AG09309 (cell line): ENCODE measurements around the gene COPZ1.

Source experiments
- DNase-seq: peaks from one replicate; pipeline ENCODE4 v3.0.0-alpha.2; 2010; ENCODE audit warnings: low read depth
- H3K4me3 ChIP-seq: 2 replicates; pipeline ENCODE4 v1.5.1; 2011; ENCODE audit warnings: mild to moderate bottlenecking, low read depth, low read length, moderate library complexity; ENCODE audit not compliant: control insufficient read depth
- TF ChIP-seq, protein P1 (sequence below): IDR thresholded peaks from 2 replicates; pipeline ENCODE4 v1.5.1; 2011; ENCODE audit warnings: mild to moderate bottlenecking, low read depth, low read length, inconsistent platforms; ENCODE audit not compliant: insufficient read depth, control insufficient read depth; ENCODE audit errors: missing control alignments

The COPZ1 gene

DNA sequence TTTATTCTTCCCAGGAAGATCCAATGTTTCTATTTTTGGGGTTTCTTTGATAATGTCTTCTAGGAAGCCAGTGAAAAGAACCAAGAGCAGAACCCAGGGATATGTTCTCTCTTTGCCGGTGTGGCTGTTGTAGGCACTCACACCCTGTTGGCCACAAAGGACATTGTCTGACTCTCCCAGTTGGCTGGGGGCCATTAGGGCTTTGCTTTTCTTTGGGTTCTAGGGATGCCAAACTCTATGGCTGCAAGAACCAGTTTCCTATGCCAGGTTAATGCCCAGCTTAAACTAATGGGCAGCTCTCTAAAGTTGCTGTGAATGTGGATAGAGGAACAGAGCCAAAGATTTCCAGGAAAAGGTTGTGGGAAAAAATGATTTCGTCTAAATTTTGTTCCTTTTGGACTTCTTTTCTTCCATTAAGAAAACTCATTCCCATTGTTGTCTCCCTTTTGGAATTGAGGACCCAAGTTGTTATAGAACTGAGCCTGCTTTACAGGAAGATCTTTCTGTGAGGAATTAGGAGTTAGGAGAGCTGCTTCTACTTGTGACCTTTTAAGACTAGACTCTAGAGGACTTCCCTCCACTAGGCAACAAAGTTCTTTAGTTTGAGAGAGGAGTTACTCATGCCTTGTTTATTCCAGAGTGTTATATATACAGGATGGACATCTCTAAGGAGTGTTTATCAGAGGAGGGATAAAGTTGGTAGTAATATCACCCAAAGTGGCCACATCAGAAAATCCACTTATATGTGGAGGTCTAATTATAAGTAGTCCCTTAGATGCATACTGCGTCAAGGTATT lies 13.1 kb downstream of the COPZ1 start:
- no peak overlapping the region for H3K4me3 ChIP-seq
- no peak for DNase-seq
- TF ChIP-seq, protein P1, sequence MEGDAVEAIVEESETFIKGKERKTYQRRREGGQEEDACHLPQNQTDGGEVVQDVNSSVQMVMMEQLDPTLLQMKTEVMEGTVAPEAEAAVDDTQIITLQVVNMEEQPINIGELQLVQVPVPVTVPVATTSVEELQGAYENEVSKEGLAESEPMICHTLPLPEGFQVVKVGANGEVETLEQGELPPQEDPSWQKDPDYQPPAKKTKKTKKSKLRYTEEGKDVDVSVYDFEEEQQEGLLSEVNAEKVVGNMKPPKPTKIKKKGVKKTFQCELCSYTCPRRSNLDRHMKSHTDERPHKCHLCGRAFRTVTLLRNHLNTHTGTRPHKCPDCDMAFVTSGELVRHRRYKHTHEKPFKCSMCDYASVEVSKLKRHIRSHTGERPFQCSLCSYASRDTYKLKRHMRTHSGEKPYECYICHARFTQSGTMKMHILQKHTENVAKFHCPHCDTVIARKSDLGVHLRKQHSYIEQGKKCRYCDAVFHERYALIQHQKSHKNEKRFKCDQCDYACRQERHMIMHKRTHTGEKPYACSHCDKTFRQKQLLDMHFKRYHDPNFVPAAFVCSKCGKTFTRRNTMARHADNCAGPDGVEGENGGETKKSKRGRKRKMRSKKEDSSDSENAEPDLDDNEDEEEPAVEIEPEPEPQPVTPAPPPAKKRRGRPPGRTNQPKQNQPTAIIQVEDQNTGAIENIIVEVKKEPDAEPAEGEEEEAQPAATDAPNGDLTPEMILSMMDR: no peak

DNA sequence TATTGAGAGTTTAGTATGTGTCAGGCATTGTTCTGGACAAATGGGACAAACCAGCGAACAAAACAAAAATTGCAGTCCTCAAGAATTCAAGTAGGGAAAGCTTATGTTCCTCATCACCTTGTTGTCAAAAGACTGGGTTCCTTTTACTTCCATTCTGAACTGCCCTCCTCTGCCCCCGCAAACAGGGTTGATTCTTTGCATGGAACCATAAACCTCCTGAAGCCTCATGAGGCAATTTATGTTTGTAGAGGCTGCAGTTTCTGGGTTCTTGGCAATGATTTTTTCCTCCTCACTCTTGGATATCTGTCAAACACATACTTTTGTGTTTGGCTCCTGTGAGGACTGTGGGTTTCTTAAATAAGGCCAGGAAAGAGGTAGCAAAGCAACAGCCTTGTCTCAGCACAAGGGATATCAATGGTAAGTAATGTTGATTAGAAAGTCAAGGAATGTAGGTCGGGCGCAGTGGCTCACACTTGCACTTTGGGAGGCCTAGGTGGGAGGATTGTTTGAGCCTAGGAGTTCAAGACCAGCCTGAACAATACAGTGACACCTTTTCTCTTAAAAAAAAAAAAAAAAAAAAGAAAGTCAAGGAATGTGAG lies 13.9 kb downstream of the COPZ1 start:
- TF ChIP-seq, protein P1: no peak
- no peak for DNase-seq

DNA sequence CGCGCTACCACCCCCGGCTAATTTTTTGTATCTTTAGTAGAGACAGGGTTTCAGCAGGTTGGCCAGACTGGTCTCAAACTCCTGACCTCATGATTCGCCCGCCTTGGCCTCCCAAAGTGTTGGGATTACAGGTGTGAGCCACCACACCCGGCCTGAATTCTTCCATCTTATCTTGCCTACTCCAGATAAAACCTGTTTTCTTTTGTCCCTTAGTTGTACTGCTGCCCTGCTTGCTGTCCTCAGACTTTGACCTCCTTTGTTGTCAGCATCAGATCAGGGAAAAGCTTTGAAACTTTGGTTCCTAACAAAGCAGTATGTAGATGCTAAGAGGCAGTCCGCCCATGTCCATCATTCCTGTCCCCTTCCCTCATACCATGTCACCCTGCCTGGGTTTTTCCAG lies 15.9 kb downstream of the COPZ1 start:
- TF ChIP-seq, protein P1: no peak
- no peak overlapping the region for H3K4me3 ChIP-seq
- no peak for DNase-seq

More for the DNA sequence above, 13.9 kb downstream of the COPZ1 start:
- H3K4me3 ChIP-seq: no peak overlapping the region

DNA sequence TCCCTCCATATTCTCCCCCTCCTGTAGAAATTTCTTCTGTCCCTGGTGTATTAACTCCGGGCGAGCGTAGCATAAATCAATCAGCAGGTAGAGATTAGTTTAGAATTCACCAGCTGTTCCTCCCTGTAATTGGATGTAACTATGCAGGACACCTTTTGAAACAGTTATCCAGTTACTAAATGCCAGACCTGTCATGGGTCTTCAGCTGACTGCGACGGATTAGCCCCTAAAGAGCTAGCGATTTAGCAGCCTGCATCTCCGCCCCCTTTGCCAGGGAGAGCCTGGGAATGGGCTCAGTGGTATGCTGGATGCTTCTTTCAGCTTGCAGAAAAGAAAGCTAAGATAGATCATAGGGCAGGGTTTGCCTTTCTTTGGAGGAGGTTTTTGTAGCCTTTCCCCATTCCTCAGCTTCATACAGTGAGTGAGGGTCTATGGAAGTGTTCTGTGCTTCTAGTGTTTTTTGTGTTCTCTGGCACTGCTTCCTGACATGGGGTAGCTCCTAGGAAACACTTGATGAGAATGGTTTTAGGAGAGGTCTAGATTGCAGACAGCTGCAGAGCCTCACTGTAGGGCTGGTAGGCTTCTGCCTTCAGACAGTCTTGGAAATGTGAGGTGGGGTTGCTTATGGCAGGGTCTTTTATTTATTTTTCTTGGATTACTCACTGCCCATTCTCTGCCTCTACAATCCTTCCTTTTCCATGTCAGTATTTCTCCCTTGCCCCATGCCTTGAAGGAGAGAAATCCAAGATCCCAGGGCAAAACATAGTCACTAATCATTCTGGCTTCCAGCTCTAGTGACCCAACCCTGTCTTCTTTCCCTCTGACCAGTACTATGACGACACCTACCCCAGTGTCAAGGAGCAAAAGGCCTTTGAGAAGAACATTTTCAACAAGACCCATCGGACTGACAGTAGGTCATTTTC lies 16.7 kb downstream of the COPZ1 start:
- no peak for DNase-seq
- H3K4me3 ChIP-seq: no peak overlapping the region
- TF ChIP-seq, protein P1: no peak

DNA sequence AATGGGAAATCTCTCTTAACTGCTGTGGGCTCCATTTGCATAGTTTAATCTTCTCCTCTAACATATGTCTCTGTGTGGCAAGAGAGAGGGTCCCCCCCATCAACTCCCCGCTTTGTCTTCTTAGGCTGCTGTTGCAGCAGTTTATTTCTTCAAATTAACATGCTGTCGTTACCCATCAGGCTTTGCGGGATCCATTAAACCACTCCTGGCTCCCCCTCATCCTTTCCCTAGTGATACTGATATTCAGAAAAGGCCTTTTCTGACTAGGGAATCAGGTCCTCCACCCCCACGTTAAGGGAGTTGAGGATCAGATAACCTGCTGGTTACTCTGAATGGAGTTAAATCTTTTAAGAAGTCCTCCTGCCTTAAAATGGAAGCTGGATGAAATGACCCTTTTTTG lies 24.1 kb downstream of the COPZ1 start:
- TF ChIP-seq, protein P1: no peak
- no peak for DNase-seq
- H3K4me3 ChIP-seq: no peak overlapping the region

DNA sequence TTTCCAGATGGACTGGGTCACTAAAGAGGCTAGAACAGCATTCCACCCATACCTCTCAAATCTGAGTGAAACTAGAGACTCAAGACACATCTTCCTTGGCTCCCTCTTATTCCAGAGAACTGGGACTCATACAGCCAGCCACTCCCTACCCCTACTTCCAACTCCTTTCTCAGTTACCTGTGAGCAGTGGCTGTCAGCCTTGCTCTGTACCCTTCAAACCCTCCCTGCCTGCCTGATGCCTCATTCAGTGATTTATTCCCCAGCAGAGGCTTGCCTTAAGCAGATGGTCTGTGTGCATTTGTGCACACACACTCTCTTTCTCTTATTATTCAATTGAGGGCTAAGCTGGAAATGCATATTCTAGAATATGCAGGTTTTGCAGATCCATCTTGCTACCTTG lies 24.7 kb downstream of the COPZ1 start:
- TF ChIP-seq, protein P1: no peak
- DNase-seq: no peak
- no peak overlapping the region for H3K4me3 ChIP-seq
